Activated effector memory CD4-positive, alpha-beta T cell treated with Interleukin-2 at 50 U/mL for 16 hours (primary cell): ENCODE results near the gene SNRNP25.
"Not testable (repeated sequence)": the region's sequence is repeated elsewhere in the genome, so short reads cannot be mapped to it uniquely, and the experiment has no call there.

ENCODE experiments used
- DNase-seq: peaks from one replicate; pipeline ENCODE4 v3.0.0-alpha.2; 2020

The SNRNP25 gene

GRCh38 chr16:53346-54236, at the start of gene SNRNP25, which contains the start of gene POLR3K:
Gene SNRNP25, plus strand, starts transcription at chr16:53828. Its CDS starts 189 bp downstream, at chr16:54017.
Gene POLR3K, minus strand, starts transcription at chr16:53608. Its CDS starts 22 bp downstream, at chr16:53586.
- DNase-seq: peak; percentile 98

GRCh38 chr16:9903-10665, 43.5 kb upstream of the SNRNP25 start:
- DNase-seq: no peak

GRCh38 chr16:10772-11171, 42.9 kb upstream of the SNRNP25 start:
- peak; percentile 79 for DNase-seq

GRCh38 chr16:17062-17765, 36.4 kb upstream of the SNRNP25 start:
- DNase-seq: not testable (repeated sequence)

- not testable (repeated sequence) for DNase-seq
Measured at GRCh38 chr16:20886-21285, 32.7 kb upstream of the SNRNP25 start.

- not testable (repeated sequence) for DNase-seq
Measured at GRCh38 chr16:24151-24550, 29.5 kb upstream of the SNRNP25 start.

- not testable (repeated sequence) for DNase-seq
Measured at GRCh38 chr16:25926-26348, 27.7 kb upstream of the SNRNP25 start.

GRCh38 chr16:30627-31026, 23.0 kb upstream of the SNRNP25 start:
- DNase-seq: not testable (repeated sequence)

GRCh38 chr16:33154-33876, 20.3 kb upstream of the SNRNP25 start:
- not testable (repeated sequence) for DNase-seq

GRCh38 chr16:33877-34647, 19.6 kb upstream of the SNRNP25 start:
- no peak for DNase-seq

- DNase-seq: no peak
Measured at GRCh38 chr16:34648-34987, 19.0 kb upstream of the SNRNP25 start.

GRCh38 chr16:35011-35677, 18.5 kb upstream of the SNRNP25 start:
- DNase-seq: no peak

GRCh38 chr16:35678-36305, 17.8 kb upstream of the SNRNP25 start:
- no peak for DNase-seq

- DNase-seq: no peak
Measured at GRCh38 chr16:36336-36984, 17.2 kb upstream of the SNRNP25 start.

- no peak for DNase-seq
Measured at GRCh38 chr16:37511-37910, 16.1 kb upstream of the SNRNP25 start.

GRCh38 chr16:38206-38605, 15.4 kb upstream of the SNRNP25 start:
- not testable (repeated sequence) for DNase-seq

GRCh38 chr16:38941-39892, 14.4 kb upstream of the SNRNP25 start:
- peak; percentile 54 for DNase-seq

GRCh38 chr16:41439-42068, 12.1 kb upstream of the SNRNP25 start:
- no peak for DNase-seq
